Measurements from ENCODE around the gene GFAP.

Gene GFAP

GRCh38 chr17:44922136-44922535, 6.8 kb upstream of the GFAP start:
- ATAC-seq (no peak), DNase-seq (no peak)
- H3K9me3 Mint-ChIP-seq = no peaks in the 10 kb centered on the region
- H3K4me1 Mint-ChIP-seq = peaks cover 12% of the 10 kb centered on the region
- H3K27me3 Mint-ChIP-seq = peaks cover 38% of the 10 kb centered on the region
- H3K4me3 Mint-ChIP-seq = no peak overlapping the region
- no peak overlapping the region for H3K27ac Mint-ChIP-seq

- Mint-ChIP-seq H3K27me3 (peaks cover 38% of the 10 kb centered on the region), H3K4me1 (peaks cover 12% of the 10 kb centered on the region), H3K9me3 (no peaks in the 10 kb centered on the region), H3K4me3 (no peak overlapping the region), H3K27ac (peak overlapping the region in 1 of 2 donors; percentile 74)
- DNase-seq = no peak
- ATAC-seq = no peak
Observed at GRCh38 chr17:44921122-44921882, 6.0 kb upstream of the GFAP start.

- Mint-ChIP-seq H3K4me3 (no peak overlapping the region), H3K9me3 (no peaks in the 10 kb centered on the region), H3K27me3 (peaks cover 38% of the 10 kb centered on the region), H3K27ac (no peak overlapping the region), H3K4me1 (peaks cover 12% of the 10 kb centered on the region)
- DNase-seq = no peak
- ATAC-seq = no peak
Observed at GRCh38 chr17:44920565-44920940, 5.3 kb upstream of the GFAP start.

DNA sequence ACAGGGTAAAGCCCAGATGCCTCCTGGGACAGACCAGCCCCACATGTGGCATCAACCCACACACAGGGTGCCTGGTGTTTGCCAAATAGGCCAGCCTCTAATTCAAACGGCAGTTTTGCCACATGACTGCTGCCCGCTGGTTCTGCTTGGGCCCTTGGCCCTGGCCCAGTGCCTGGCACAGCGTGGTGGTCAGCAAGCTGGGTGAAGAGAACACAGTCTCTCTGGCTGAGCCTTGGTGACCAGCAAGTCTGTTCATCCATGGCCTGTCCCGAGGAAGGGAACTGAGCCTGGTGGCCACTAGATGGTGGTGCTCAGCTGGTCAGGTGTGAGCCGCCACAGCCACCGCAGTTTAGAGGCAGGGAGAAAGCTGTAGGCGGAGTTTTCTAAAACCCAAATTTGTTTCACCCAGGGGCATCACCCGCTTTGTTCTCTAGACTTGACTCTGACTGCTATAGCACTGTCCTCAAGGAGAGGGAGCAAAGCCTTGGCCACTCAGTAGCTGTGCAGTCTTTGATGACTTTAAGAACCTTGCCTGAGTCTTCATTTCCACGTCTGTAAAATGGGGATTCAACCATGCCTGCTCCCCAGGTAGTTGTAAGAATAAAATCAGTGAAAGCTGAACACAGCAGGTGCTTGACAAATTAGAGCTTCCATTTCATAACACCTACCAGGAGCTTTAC, 4.7 kb upstream of the GFAP start:
- Mint-ChIP-seq H3K27ac (no peak overlapping the region), H3K27me3 (peaks cover 42% of the 10 kb centered on the region), H3K4me1 (peaks cover 12% of the 10 kb centered on the region), H3K4me3 (no peak overlapping the region), H3K9me3 (no peaks in the 10 kb centered on the region)
- DNase-seq (peak; percentile 59 to 74), ATAC-seq (peak; percentile 90)

DNA sequence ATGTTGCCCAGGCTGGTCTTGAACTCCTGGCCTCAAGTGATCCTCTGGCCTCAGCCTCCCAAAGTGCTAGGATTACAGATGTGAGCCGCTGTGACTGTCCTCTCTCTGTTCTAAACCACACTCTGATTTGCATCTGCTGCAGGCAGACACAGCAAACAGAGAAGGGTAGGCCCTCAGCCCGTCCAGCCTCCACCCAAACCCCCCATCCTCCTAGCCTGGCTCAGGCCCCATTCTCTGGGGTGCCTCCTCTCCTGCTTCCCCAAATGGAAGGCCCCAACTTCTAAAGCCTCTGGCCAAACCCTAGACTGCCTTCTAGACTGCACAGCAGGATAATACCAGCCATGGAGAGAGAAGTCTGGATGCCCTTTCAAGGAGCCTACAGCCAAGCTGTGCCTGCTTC, 4.1 kb upstream of the GFAP start:
- no peaks in the 10 kb centered on the region for H3K9me3 Mint-ChIP-seq
- no peak overlapping the region for H3K27ac Mint-ChIP-seq
- H3K4me3 Mint-ChIP-seq = no peak overlapping the region
- DNase-seq (no peak), ATAC-seq (no peak)
- peaks cover 12% of the 10 kb centered on the region for H3K4me1 Mint-ChIP-seq
- H3K27me3 Mint-ChIP-seq = peaks cover 48% of the 10 kb centered on the region

DNA sequence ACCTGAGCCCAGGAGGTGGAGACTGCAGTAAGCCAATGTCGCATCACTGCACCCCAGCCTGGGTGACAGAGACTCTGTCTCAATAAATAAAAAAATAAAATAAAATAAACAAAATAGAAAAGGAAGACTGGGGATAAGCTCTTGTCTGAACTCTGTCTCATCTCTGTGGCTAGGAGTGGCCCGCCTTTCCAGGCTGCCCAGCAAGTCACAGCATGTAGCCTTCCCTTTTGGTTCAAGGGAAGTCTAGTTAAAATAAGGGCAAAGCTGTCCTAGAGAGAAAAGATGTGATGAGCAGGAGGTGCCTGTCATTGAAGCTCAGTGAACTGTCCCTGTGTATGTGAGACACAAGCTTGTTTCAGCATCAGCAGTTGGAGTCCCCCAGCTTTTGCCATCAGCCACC, 2.7 kb upstream of the GFAP start:
- DNase-seq (no peak), ATAC-seq (no peak)
- H3K9me3 Mint-ChIP-seq = no peaks in the 10 kb centered on the region
- H3K4me1 Mint-ChIP-seq = peaks cover 18% of the 10 kb centered on the region
- peaks cover 58% of the 10 kb centered on the region for H3K27me3 Mint-ChIP-seq
- H3K27ac Mint-ChIP-seq = no peak overlapping the region
- no peak overlapping the region for H3K4me3 Mint-ChIP-seq

DNA sequence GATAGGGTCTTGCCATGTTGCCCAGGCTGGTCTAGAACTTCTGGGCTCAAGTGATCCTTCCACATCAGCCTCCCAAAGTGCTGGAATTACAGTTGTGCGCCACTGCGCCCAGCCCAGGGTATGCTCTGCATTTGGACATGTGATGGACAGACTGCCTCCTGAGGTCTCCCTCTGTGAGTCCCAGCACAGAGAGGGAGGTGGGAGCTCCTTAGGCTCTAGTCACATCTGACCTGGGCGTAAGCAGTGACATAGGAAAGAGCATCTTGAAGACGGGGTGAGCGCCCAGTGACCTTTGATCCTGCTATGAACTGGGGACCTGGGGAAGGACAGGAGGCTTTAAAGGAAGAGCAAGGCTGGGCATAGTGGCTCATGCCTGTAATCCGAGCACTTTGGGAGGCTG, 2.2 kb upstream of the GFAP start:
- no peaks in the 10 kb centered on the region for H3K9me3 Mint-ChIP-seq
- ATAC-seq = no peak
- peaks cover 58% of the 10 kb centered on the region for H3K27me3 Mint-ChIP-seq
- no peak overlapping the region for H3K4me3 Mint-ChIP-seq
- H3K27ac Mint-ChIP-seq = no peak overlapping the region
- DNase-seq = no peak
- H3K4me1 Mint-ChIP-seq = peaks cover 18% of the 10 kb centered on the region

DNA sequence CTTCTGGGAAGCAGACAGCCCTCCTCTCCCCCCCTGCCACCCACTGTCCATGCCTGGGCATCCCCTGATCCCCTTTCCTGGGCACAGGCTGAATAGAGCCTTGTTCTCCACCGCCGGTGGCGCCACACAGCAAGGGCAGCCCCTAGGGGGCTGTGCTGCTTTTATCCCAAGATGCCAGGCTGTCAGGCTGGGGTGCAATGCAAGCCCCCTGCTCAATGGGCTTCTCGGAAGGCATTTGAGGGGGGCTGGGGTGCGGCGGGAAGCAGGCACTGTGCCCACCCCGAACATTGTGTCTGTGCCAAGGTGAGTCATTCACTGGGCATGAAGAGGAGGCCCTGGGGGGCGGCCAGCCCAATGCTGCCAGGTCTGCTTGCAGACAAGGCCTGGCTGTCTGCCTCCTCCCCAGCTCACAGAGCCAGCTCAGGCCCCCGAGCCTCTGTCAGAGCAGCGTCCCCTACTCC, 1.5 kb upstream of the GFAP start:
- DNase-seq = no peak
- H3K9me3 Mint-ChIP-seq = no peaks in the 10 kb centered on the region

GRCh38 chr17:44915862-44916780, 821 bp upstream of the GFAP start:
- H3K27me3 Mint-ChIP-seq = peaks cover 58% of the 10 kb centered on the region
- ATAC-seq (no peak), DNase-seq (no peak)
- H3K4me1 Mint-ChIP-seq = peaks cover 23% of the 10 kb centered on the region
- no peak overlapping the region for H3K27ac Mint-ChIP-seq
- no peak overlapping the region for H3K4me3 Mint-ChIP-seq
- H3K9me3 Mint-ChIP-seq = no peaks in the 10 kb centered on the region

More for the DNA sequence above, 1.5 kb upstream of the GFAP start:
- H3K4me1 Mint-ChIP-seq = peaks cover 18% of the 10 kb centered on the region
- no peak overlapping the region for H3K4me3 Mint-ChIP-seq
- no peak overlapping the region for H3K27ac Mint-ChIP-seq
- no peak for ATAC-seq
- H3K27me3 Mint-ChIP-seq = peaks cover 58% of the 10 kb centered on the region

GRCh38 chr17:44914698-44915271, 515 bp downstream of the GFAP start:
- Mint-ChIP-seq H3K27me3 (peaks cover 53% of the 10 kb centered on the region), H3K4me3 (no peak overlapping the region), H3K4me1 (peaks cover 18% of the 10 kb centered on the region), H3K27ac (peak overlapping the region in 1 of 2 donors; percentile 23), H3K9me3 (no peaks in the 10 kb centered on the region)
- ATAC-seq (no peak), DNase-seq (no peak)

DNA sequence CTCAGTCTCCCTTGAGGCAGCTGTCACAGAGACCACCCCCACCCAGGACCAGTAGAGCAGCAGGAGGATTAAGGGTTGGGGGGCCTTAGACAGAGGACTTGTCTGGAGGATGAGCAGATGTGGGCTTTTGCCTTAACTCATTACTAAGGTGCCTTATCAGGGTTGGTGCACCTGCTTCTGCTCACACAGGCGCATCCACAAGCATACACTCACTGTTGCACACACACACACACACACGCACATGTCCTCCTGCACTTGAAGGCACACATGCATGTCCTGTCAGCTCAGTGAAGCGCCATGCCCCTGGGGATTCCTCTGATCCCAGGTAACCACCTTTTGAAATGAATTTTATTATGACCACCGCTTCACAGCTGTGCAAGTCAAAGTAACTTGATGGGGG, 1.2 kb downstream of the GFAP start:
- Mint-ChIP-seq H3K4me1 (peaks cover 18% of the 10 kb centered on the region), H3K27me3 (peaks cover 47% of the 10 kb centered on the region), H3K27ac (no peak overlapping the region), H3K9me3 (no peaks in the 10 kb centered on the region), H3K4me3 (no peak overlapping the region)
- no peak for DNase-seq
- ATAC-seq = no peak

GRCh38 chr17:44913676-44914075, 1.6 kb downstream of the GFAP start:
- DNase-seq (no peak), ATAC-seq (no peak)
- peaks cover 50% of the 10 kb centered on the region for H3K27me3 Mint-ChIP-seq
- peaks cover 18% of the 10 kb centered on the region for H3K4me1 Mint-ChIP-seq
- no peak overlapping the region for H3K4me3 Mint-ChIP-seq
- no peaks in the 10 kb centered on the region for H3K9me3 Mint-ChIP-seq
- H3K27ac Mint-ChIP-seq = no peak overlapping the region

GRCh38 chr17:44912763-44913544, 2.3 kb downstream of the GFAP start:
- Mint-ChIP-seq H3K27me3 (peaks cover 58% of the 10 kb centered on the region), H3K4me1 (peaks cover 18% of the 10 kb centered on the region), H3K9me3 (no peaks in the 10 kb centered on the region), H3K4me3 (peak overlapping the region in 1 of 2 donors; percentile 19), H3K27ac (no peak overlapping the region)
- DNase-seq (no peak), ATAC-seq (no peak)

- peaks cover 60% of the 10 kb centered on the region for H3K27me3 Mint-ChIP-seq
- H3K4me3 Mint-ChIP-seq = peak overlapping the region; percentile 48 to 60
- no peak overlapping the region for H3K27ac Mint-ChIP-seq
- peaks cover 18% of the 10 kb centered on the region for H3K4me1 Mint-ChIP-seq
- ATAC-seq = peak; percentile 82
- H3K9me3 Mint-ChIP-seq = no peaks in the 10 kb centered on the region
- peak; percentile 49 to 58 for DNase-seq
Observed at GRCh38 chr17:44911133-44912001, 3.9 kb downstream of the GFAP start.
